ENCODE data around the gene RHEX. TPM values are rescaled to one million over a fixed set of nuclear protein-coding genes. Genes with fewer than 3 reads are reported as not detected.

Gene RHEX
- total and polyA plus RNA-seq, 2 of the 13 experiments (the other 11 are each of a cell fraction or from before 2014, with no cell fraction given) = 1.4 to 2.7 TPM

GRCh38 chr1:206005234-206005633 is 47.7 kb upstream of the RHEX start:
- no peaks in the 10 kb centered on the region for H3K36me3 ChIP-seq (replicated peaks in 1 of 2; ENCODE audit: control insufficient read depth in 1 of 2, insufficient read depth in 2 of 2, low read length in 2 of 2)
- H4K20me1 ChIP-seq (ENCODE audit: insufficient read depth, low read length) = no peaks in the 10 kb centered on the region
- ATAC-seq (no peak), FAIRE-seq (no peak), DNase-seq (ENCODE audit: low spot score) (no peak)
- no TSS peak for BruUV-seq (replicated peaks)
- peaks cover 0 to 10% of the 10 kb centered on the region in 2 experiments; a peak in 3 of 5 replicates for H3K27me3 ChIP-seq (ENCODE audit: control insufficient read depth in 1 of 2, insufficient read depth in 2 of 2, low read length in 2 of 2)
- H3K4me2 ChIP-seq (ENCODE audit: low read depth, low read length) = no peak overlapping the region
- no peaks in the 10 kb centered on the region for H3K79me2 ChIP-seq (ENCODE audit: insufficient read depth, low read length)
- in situ Hi-C loops (cut with HindIII; ENCODE audit: extremely low pct_ligation_motif_present, low pct_unique_long_range_greater_than_20kb) (no loop called here), intact Hi-C loops (cut with micrococcal nuclease; ENCODE audit: unreplicated experiment) (no loop called here)
- ChIA-PET POLR2A (no interaction called here), CTCF (ENCODE audit: low intra/inter-chr PET ratio, low total read pairs) (no interaction called here)
- no peak for TF ChIP-seq SUZ12 (IDR thresholded peaks at IDR 0.05; ENCODE audit: low read depth, low read length)
- TF ChIP-seq MIXL1 (CRISPR knock-in tag; IDR thresholded peaks at IDR 0.05) = no peak
- TF ChIP-seq CENPT (CRISPR knock-in tag; IDR thresholded peaks at IDR 0.05; ENCODE audit: low read depth) = no peak
- TF ChIP-seq ZNF441 (CRISPR knock-in tag; IDR thresholded peaks at IDR 0.05; ENCODE audit: borderline replicate concordance) = no peak
- no peak for TF ChIP-seq ZNF709 (CRISPR knock-in tag; IDR thresholded peaks at IDR 0.05)
- TF ChIP-seq ZNF710 (CRISPR knock-in tag; IDR thresholded peaks at IDR 0.05; ENCODE audit: borderline replicate concordance) = no peak
- TF ChIP-seq KAT2B (IDR thresholded peaks at IDR 0.05; ENCODE audit: borderline replicate concordance, low read depth, low read length) = no peak
- TF ChIP-seq ZNF136 (CRISPR knock-in tag; IDR thresholded peaks at IDR 0.05; ENCODE audit: low read depth) = no peak
- no peak for TF ChIP-seq TP53 (CRISPR knock-in tag; conservative IDR thresholded peaks at IDR 0.05)
- TF ChIP-seq ZBTB46 (CRISPR knock-in tag; IDR thresholded peaks at IDR 0.05; ENCODE audit: borderline replicate concordance) = no peak
- no peak for TF ChIP-seq NCOR1 (IDR thresholded peaks at IDR 0.05; ENCODE audit: borderline replicate concordance, low read length)
- no peak for TF ChIP-seq ASH2L (IDR thresholded peaks at IDR 0.05; ENCODE audit: insufficient read length, low read depth, low read length)
- H3K9ac ChIP-seq (ENCODE audit: insufficient read depth, low read depth, low read length) = no peak overlapping the region
- no peak overlapping the region for H3K27ac ChIP-seq (ENCODE audit: extremely low read length, insufficient read depth, low read length)
- H3K4me1 ChIP-seq (ENCODE audit: insufficient read depth, low read length) = peaks cover 6% of the 10 kb centered on the region
- H3K9me3 ChIP-seq (ENCODE audit: low read length) = no peaks in the 10 kb centered on the region
- 58% methylated on average over 7 of the region's 7 CpGs for WGBS (ENCODE audit: low lambda C conversion rate)
- no peak overlapping the region for H2AFZ ChIP-seq (ENCODE audit: low read length)
- no peak overlapping the region for H3K4me3 ChIP-seq (replicated peaks in 1 of 3; ENCODE audit: insufficient read depth in 1 of 3, low read depth in 2 of 3, low read length in 3 of 3)

Data from HepG2 (cell line).